Skeletal muscle tissue (tissue), 4 donors: Measurements from ENCODE around the gene EDEM2. TPM values are rescaled to one million over a fixed set of nuclear protein-coding genes. Genes with fewer than 3 reads are reported as not detected.
A peak's percentile ranks its signal among the peaks of the same experiment; 100 is the strongest.
"Not testable (repeated sequence)": the region's sequence is repeated elsewhere in the genome, so short reads cannot be mapped to it uniquely, and the experiment has no call there.

Source experiments
- H3K27ac ChIP-seq: one replicate; pipeline ENCODE4 v1.7.0; 2013; ENCODE audit warnings: mild to moderate bottlenecking, low read depth, low read length, inconsistent platforms
- H3K27me3 ChIP-seq, 3 donors: one replicate each; pipeline ENCODE4 v1.7.0; 2013; ENCODE audit warnings: low read length in 3 of 3; ENCODE audit not compliant: control insufficient read depth in 3 of 3, insufficient read depth in 3 of 3
- H3K36me3 ChIP-seq, 3 donors: one replicate each; pipeline ENCODE4 v1.7.0; 2013; ENCODE audit warnings: low read length in 3 of 3; ENCODE audit not compliant: control insufficient read depth in 3 of 3, insufficient read depth in 3 of 3
- H3K4me1 ChIP-seq, 3 donors: one replicate each; pipeline ENCODE4 v1.7.0; 2013; ENCODE audit warnings: low read length in 3 of 3, mild to moderate bottlenecking in 3 of 3; ENCODE audit not compliant: control insufficient read depth in 3 of 3, insufficient read depth in 3 of 3
- H3K4me3 ChIP-seq, 3 donors: one replicate each; pipeline ENCODE4 v1.7.0; 2013; ENCODE audit warnings: low read length in 3 of 3
- H3K9ac ChIP-seq, 3 donors: one replicate each; pipeline ENCODE4 v1.7.0; 2013; ENCODE audit warnings: low read length in 3 of 3, mild to moderate bottlenecking in 3 of 3, moderate library complexity in 2 of 3, low read depth in 1 of 3
- H3K9me3 ChIP-seq, 3 donors: one replicate each; pipeline ENCODE4 v1.7.0; 2013; ENCODE audit warnings: low read length in 3 of 3; ENCODE audit not compliant: control insufficient read depth in 3 of 3
- total RNA-seq: library from RNA; depleted of rRNA; stranded (reverse); fragments of >200 nt; gene quantifications from one replicate; pipeline ENCODE4 v1.2.3, GENCODE V29; 2014
- donor health status: Osteomylitis.

Gene EDEM2
- total RNA-seq, 1 donor from 2014 or later, result 7.8 TPM

- Histone ChIP-seq H3K9me3 (no peaks in the 10 kb centered on the region), H3K4me3 (no peak overlapping the region), H3K36me3 (no peaks in the 10 kb centered on the region), H3K27ac (no peak overlapping the region), H3K27me3 (no peaks in the 10 kb centered on the region), H3K4me1 (peaks cover 16 to 17% (median 17%) of the 10 kb centered on the region in 3 donors), H3K9ac (no peak overlapping the region)
Measured at GRCh38 chr20:35150846-35151579, 3.9 kb upstream of the EDEM2 start.

GRCh38 chr20:35147575-35148071 lies 487 bp upstream of the EDEM2 start:
- Histone ChIP-seq H3K9ac (peak overlapping the region; percentile 57 to 87 (median 66)), H3K27ac (peak overlapping the region; percentile 57), H3K4me3 (peak overlapping the region; percentile 86 to 96 (median 92)), H3K4me1 (peaks cover 16 to 18% (median 17%) of the 10 kb centered on the region in 3 donors), H3K36me3 (peaks cover 2 to 13% (median 5%) of the 10 kb centered on the region in 3 donors)
- H3K27me3 ChIP-seq, H3K9me3 ChIP-seq: not testable (repeated sequence)

GRCh38 chr20:35146299-35146919 lies 727 bp downstream of the EDEM2 start:
- Histone ChIP-seq H3K27me3 (no peaks in the 10 kb centered on the region), H3K4me1 (peaks cover 16 to 18% (median 17%) of the 10 kb centered on the region in 3 donors), H3K36me3 (peaks cover 3 to 19% (median 11%) of the 10 kb centered on the region in 3 donors), H3K27ac (peak overlapping the region; percentile 57), H3K9me3 (no peaks in the 10 kb centered on the region), H3K9ac (peak overlapping the region; percentile 66 to 87 (median 81)), H3K4me3 (peak overlapping the region; percentile 86 to 96 (median 92))

- Histone ChIP-seq H3K36me3 (peaks cover 6 to 20% (median 11%) of the 10 kb centered on the region in 3 donors), H3K4me3 (no peak overlapping the region), H3K27me3 (no peaks in the 10 kb centered on the region), H3K4me1 (peaks cover 16 to 18% (median 17%) of the 10 kb centered on the region in 3 donors), H3K9me3 (no peaks in the 10 kb centered on the region), H3K27ac (no peak overlapping the region), H3K9ac (no peak overlapping the region)
Measured at GRCh38 chr20:35145141-35145564, 2.0 kb downstream of the EDEM2 start.

- H3K4me3 ChIP-seq, result no peak overlapping the region
- no peaks in the 10 kb centered on the region for H3K27me3 ChIP-seq
- no peak overlapping the region for H3K9ac ChIP-seq
- no peak overlapping the region for H3K27ac ChIP-seq
- peaks cover 16 to 18% (median 17%) of the 10 kb centered on the region in 3 donors for H3K4me1 ChIP-seq
- H3K36me3 ChIP-seq, result peaks cover 6 to 21% (median 11%) of the 10 kb centered on the region in 3 donors
- no peaks in the 10 kb centered on the region for H3K9me3 ChIP-seq
Measured at GRCh38 chr20:35144694-35145093, 2.4 kb downstream of the EDEM2 start.

GRCh38 chr20:35135867-35136586 lies 11.1 kb downstream of the EDEM2 start:
- peaks cover 3 to 11% (median 5%) of the 10 kb centered on the region in 3 donors for H3K4me1 ChIP-seq
- H3K36me3 ChIP-seq, result peaks cover 14 to 21% (median 20%) of the 10 kb centered on the region in 3 donors
- H3K27ac ChIP-seq, result peak overlapping the region; percentile 44
- no peak overlapping the region for H3K4me3 ChIP-seq
- H3K27me3 ChIP-seq, result no peaks in the 10 kb centered on the region
- no peak overlapping the region for H3K9ac ChIP-seq
- no peaks in the 10 kb centered on the region for H3K9me3 ChIP-seq

GRCh38 chr20:35134880-35135279 lies 12.3 kb downstream of the EDEM2 start:
- Histone ChIP-seq H3K9me3 (no peaks in the 10 kb centered on the region), H3K9ac (peak overlapping the region in 1 of 3 donors; percentile 8), H3K36me3 (peaks cover 18 to 27% (median 27%) of the 10 kb centered on the region in 3 donors), H3K27ac (peak overlapping the region; percentile 47), H3K4me1 (peaks cover 3 to 11% (median 5%) of the 10 kb centered on the region in 3 donors), H3K4me3 (no peak overlapping the region), H3K27me3 (no peaks in the 10 kb centered on the region)

- Histone ChIP-seq H3K27me3 (no peaks in the 10 kb centered on the region), H3K36me3 (peaks cover 18 to 27% (median 27%) of the 10 kb centered on the region in 3 donors), H3K27ac (peak overlapping the region; percentile 47), H3K4me1 (peaks cover 3 to 11% (median 5%) of the 10 kb centered on the region in 3 donors), H3K9ac (peak overlapping the region in 1 of 3 donors; percentile 8), H3K9me3 (no peaks in the 10 kb centered on the region), H3K4me3 (no peak overlapping the region)
Measured at GRCh38 chr20:35134472-35134871, 12.7 kb downstream of the EDEM2 start.

GRCh38 chr20:35133735-35134134 lies 13.4 kb downstream of the EDEM2 start:
- Histone ChIP-seq H3K9ac (no peak overlapping the region), H3K36me3 (peaks cover 18 to 27% (median 27%) of the 10 kb centered on the region in 3 donors), H3K9me3 (no peaks in the 10 kb centered on the region), H3K4me1 (peaks cover 3 to 11% (median 5%) of the 10 kb centered on the region in 3 donors), H3K4me3 (no peak overlapping the region), H3K27ac (no peak overlapping the region), H3K27me3 (no peaks in the 10 kb centered on the region)
